HepG2 (cell line): ENCODE results near the gene SEC14L5. TPM values are rescaled to one million over a fixed set of nuclear protein-coding genes. Genes with fewer than 3 reads are reported as not detected.

Experiments used
- ATF7-NPFF ChIP-seq: sonication (generic); formaldehyde crosslinking; IDR thresholded peaks from 2 replicates; pipeline ENCODE4 v1.8.1; 2023; ENCODE audit warnings: mild to moderate bottlenecking, low read depth, missing genetic modification reagents, moderate library complexity
- NFRKB ChIP-seq: fragments of 450-650 bp; IDR thresholded peaks from 2 replicates; pipeline ENCODE4 v1.6.1; 2017
- PAX8 ChIP-seq: sonication (generic); formaldehyde crosslinking; IDR thresholded peaks from 2 replicates; pipeline ENCODE4 v1.8.0; 2022; ENCODE audit warnings: mild to moderate bottlenecking, missing genetic modification reagents, borderline replicate concordance
- PHF21A ChIP-seq: sonication (generic); formaldehyde crosslinking; IDR thresholded peaks from 2 replicates; pipeline ENCODE4 v1.5.0; 2020; ENCODE audit warnings: mild to moderate bottlenecking, missing genetic modification reagents
- PHF8 ChIP-seq: sonication (generic); formaldehyde crosslinking; IDR thresholded peaks from 2 replicates; pipeline ENCODE4 v1.5.0; 2020; ENCODE audit warnings: missing genetic modification reagents
- ZBTB37 ChIP-seq: sonication (generic); formaldehyde crosslinking; IDR thresholded peaks from 2 replicates; pipeline ENCODE4 v1.4.0; 2020; ENCODE audit warnings: mild to moderate bottlenecking, missing genetic modification reagents
- ZFP82 ChIP-seq: sonication (generic); formaldehyde crosslinking; IDR thresholded peaks from 2 replicates; pipeline ENCODE4 v1.5.1; 2020; ENCODE audit warnings: mild to moderate bottlenecking, missing genetic modification reagents, borderline replicate concordance
- ZFP91 ChIP-seq: sonication (generic); formaldehyde crosslinking; IDR thresholded peaks from 2 replicates; pipeline ENCODE4 v1.9.0; 2022; ENCODE audit warnings: missing genetic modification reagents, mild to moderate bottlenecking, borderline replicate concordance
- ZFX ChIP-seq: sonication (generic); formaldehyde crosslinking; IDR thresholded peaks from 2 replicates; pipeline ENCODE4 v1.4.0; 2020; ENCODE audit warnings: mild to moderate bottlenecking, low read depth, missing genetic modification reagents, moderate library complexity
- ZNF17 ChIP-seq: sonication (generic); formaldehyde crosslinking; IDR thresholded peaks from 2 replicates; pipeline ENCODE4 v1.5.0; 2020; ENCODE audit warnings: mild to moderate bottlenecking, missing genetic modification reagents
- ZNF256 ChIP-seq: sonication (generic); formaldehyde crosslinking; conservative IDR thresholded peaks from 2 replicates; pipeline ENCODE4 v1.4.0; 2020; ENCODE audit warnings: missing genetic modification reagents
- ZNF556 ChIP-seq: sonication (generic); formaldehyde crosslinking; IDR thresholded peaks from 2 replicates; pipeline ENCODE4 v1.4.0; 2020; ENCODE audit warnings: mild to moderate bottlenecking, missing genetic modification reagents, borderline replicate concordance
- ZNF605 ChIP-seq: sonication (generic); formaldehyde crosslinking; IDR thresholded peaks from 2 replicates; pipeline ENCODE4 v1.8.0; 2022; ENCODE audit warnings: mild to moderate bottlenecking, missing genetic modification reagents
- ZNF616 ChIP-seq: sonication (generic); formaldehyde crosslinking; IDR thresholded peaks from 2 replicates; pipeline ENCODE4 v1.5.0; 2020; ENCODE audit warnings: low read depth, mild to moderate bottlenecking, missing genetic modification reagents
- polyA plus RNA-seq, 8 experiments: library from polyadenylated mRNA; depleted of rRNA in 3 of 8; stranded (reverse) in 7 of 8; unstranded in 1 of 8; fragments of >200 nt; fragmentation: Illumina TruSeq in 4 of 8; extraction: Trizol in 4 of 8; gene quantifications; 2 replicates each; pipeline versions ENCODE4 v1.2.1 to v1.2.3, GENCODE V29; 2011 to 2016; ENCODE audit warnings: low read depth in 4 of 8, missing spikeins in 1 of 8, mixed read lengths in 1 of 8; ENCODE audit not compliant: insufficient read depth in 1 of 8
- total RNA-seq, 5 experiments: library from RNA; depleted of rRNA; stranded (reverse); fragments of >200 nt; fragmentation: Illumina TruSeq; extraction: Trizol; gene quantifications; 2 replicates each; pipeline ENCODE4 v1.2.3, GENCODE V29; 2016; ENCODE audit warnings: low read depth in 1 of 5
- TF ChIP-seq, protein P1 (sequence below): sonication (generic); formaldehyde crosslinking; IDR thresholded peaks from 2 replicates; pipeline ENCODE4 v1.4.0; 2020; ENCODE audit warnings: low read depth, missing genetic modification reagents
- TF ChIP-seq, protein P2 (sequence below): sonication (generic); formaldehyde crosslinking; IDR thresholded peaks from 2 replicates; pipeline ENCODE4; 2020; ENCODE audit warnings: missing genetic modification reagents, mild to moderate bottlenecking, borderline replicate concordance
- TF ChIP-seq, protein P3 (sequence below): sonication (generic); formaldehyde crosslinking; IDR thresholded peaks from 2 replicates; pipeline ENCODE4 v1.4.0; 2020; ENCODE audit warnings: missing genetic modification reagents

SEC14L5 gene
- total and polyA plus RNA-seq, 2 of the 13 experiments (the other 11 are each of a cell fraction or from before 2014, with no cell fraction given) = 0.40 to 0.42 TPM

DNA sequence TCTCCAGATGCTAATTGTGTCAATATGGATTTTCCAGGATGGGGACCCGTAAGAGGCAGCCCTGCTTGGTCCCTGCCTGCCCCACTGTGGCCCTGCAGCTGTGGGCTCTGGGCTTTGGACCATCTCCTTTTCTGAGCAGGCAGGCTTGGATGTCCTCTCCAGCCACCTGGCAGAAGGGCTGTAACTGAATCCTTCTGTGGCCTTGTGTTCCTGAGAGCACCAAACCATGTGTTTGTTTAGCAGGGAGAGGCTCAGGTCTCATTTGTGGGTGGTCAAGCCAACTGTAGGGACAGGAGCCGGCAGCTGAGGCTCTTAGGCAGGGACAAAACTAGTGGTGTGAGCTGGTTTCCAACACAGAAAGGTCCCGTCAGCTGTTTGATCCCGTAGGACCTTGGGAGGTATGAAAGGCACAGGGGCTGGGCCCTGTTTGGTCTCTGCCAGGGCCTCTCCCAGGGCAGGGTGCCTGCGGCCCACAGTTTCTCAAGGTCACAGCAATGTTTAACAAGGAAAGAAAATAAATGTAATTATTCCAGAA lies 18.5 kb downstream of the SEC14L5 start (continued):
- TF ChIP-seq, protein P1, sequence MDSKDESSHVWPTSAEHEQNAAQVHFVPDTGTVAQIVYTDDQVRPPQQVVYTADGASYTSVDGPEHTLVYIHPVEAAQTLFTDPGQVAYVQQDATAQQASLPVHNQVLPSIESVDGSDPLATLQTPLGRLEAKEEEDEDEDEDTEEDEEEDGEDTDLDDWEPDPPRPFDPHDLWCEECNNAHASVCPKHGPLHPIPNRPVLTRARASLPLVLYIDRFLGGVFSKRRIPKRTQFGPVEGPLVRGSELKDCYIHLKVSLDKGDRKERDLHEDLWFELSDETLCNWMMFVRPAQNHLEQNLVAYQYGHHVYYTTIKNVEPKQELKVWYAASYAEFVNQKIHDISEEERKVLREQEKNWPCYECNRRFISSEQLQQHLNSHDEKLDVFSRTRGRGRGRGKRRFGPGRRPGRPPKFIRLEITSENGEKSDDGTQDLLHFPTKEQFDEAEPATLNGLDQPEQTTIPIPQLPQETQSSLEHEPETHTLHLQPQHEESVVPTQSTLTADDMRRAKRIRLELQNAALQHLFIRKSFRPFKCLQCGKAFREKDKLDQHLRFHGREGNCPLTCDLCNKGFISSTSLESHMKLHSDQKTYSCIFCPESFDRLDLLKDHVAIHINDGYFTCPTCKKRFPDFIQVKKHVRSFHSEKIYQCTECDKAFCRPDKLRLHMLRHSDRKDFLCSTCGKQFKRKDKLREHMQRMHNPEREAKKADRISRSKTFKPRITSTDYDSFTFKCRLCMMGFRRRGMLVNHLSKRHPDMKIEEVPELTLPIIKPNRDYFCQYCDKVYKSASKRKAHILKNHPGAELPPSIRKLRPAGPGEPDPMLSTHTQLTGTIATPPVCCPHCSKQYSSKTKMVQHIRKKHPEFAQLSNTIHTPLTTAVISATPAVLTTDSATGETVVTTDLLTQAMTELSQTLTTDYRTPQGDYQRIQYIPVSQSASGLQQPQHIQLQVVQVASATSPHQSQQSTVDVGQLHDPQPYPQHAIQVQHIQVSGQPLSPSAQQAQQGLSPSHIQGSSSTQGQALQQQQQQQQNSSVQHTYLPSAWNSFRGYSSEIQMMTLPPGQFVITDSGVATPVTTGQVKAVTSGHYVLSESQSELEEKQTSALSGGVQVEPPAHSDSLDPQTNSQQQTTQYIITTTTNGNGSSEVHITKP (CRISPR knock-in tag) = no peak
- peak; percentile 49; the same call in 1 of the 2 replicates for TF ChIP-seq PHF8 (CRISPR knock-in tag)
- no peak for TF ChIP-seq ATF7-NPFF (CRISPR knock-in tag)
- no peak for TF ChIP-seq ZFP82 (CRISPR knock-in tag)
- TF ChIP-seq ZNF616 (CRISPR knock-in tag) = no peak
- TF ChIP-seq ZNF605 (CRISPR knock-in tag) = peak; percentile 44; the same call in 1 of the 2 replicates
- TF ChIP-seq ZNF256 (CRISPR knock-in tag) = no peak
- peak; percentile 36; the same call in 1 of the 2 replicates for TF ChIP-seq PHF21A
- TF ChIP-seq ZBTB37 (CRISPR knock-in tag) = no peak
- TF ChIP-seq ZFX (CRISPR knock-in tag) = peak; percentile 70; the same call in 1 of the 2 replicates
- TF ChIP-seq, protein P2, sequence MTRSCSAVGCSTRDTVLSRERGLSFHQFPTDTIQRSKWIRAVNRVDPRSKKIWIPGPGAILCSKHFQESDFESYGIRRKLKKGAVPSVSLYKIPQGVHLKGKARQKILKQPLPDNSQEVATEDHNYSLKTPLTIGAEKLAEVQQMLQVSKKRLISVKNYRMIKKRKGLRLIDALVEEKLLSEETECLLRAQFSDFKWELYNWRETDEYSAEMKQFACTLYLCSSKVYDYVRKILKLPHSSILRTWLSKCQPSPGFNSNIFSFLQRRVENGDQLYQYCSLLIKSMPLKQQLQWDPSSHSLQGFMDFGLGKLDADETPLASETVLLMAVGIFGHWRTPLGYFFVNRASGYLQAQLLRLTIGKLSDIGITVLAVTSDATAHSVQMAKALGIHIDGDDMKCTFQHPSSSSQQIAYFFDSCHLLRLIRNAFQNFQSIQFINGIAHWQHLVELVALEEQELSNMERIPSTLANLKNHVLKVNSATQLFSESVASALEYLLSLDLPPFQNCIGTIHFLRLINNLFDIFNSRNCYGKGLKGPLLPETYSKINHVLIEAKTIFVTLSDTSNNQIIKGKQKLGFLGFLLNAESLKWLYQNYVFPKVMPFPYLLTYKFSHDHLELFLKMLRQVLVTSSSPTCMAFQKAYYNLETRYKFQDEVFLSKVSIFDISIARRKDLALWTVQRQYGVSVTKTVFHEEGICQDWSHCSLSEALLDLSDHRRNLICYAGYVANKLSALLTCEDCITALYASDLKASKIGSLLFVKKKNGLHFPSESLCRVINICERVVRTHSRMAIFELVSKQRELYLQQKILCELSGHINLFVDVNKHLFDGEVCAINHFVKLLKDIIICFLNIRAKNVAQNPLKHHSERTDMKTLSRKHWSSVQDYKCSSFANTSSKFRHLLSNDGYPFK (CRISPR knock-in tag) = 0 out of 2 replicates have a peak, but pooled peaks have one; percentile 45
- TF ChIP-seq, protein P3, sequence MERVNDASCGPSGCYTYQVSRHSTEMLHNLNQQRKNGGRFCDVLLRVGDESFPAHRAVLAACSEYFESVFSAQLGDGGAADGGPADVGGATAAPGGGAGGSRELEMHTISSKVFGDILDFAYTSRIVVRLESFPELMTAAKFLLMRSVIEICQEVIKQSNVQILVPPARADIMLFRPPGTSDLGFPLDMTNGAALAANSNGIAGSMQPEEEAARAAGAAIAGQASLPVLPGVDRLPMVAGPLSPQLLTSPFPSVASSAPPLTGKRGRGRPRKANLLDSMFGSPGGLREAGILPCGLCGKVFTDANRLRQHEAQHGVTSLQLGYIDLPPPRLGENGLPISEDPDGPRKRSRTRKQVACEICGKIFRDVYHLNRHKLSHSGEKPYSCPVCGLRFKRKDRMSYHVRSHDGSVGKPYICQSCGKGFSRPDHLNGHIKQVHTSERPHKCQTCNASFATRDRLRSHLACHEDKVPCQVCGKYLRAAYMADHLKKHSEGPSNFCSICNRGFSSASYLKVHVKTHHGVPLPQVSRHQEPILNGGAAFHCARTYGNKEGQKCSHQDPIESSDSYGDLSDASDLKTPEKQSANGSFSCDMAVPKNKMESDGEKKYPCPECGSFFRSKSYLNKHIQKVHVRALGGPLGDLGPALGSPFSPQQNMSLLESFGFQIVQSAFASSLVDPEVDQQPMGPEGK (CRISPR knock-in tag) = 0 out of 2 replicates have a peak, but pooled peaks have one; percentile 20
- 0 out of 2 replicates have a peak, but pooled peaks have one; percentile 27 for TF ChIP-seq ZNF556 (CRISPR knock-in tag)
- TF ChIP-seq ZFP91 = 0 out of 2 replicates have a peak, but pooled peaks have one; percentile 43
- 0 out of 2 replicates have a peak, but pooled peaks have one; percentile 80 for TF ChIP-seq PAX8 (CRISPR knock-in tag)
- TF ChIP-seq NFRKB = no peak
- 0 out of 2 replicates have a peak, but pooled peaks have one; percentile 26 for TF ChIP-seq ZNF17 (CRISPR knock-in tag)
